HG03103 (cell line): ENCODE measurements around the gene C1QL2.

Source experiments
- ATAC-seq: cut with Tn5 transposase; IDR thresholded peaks from one replicate; pipeline ENCODE4 v1.9.1; 2021; ENCODE audit warnings: low read depth; ENCODE audit not compliant: unreplicated experiment

Gene C1QL2

DNA sequence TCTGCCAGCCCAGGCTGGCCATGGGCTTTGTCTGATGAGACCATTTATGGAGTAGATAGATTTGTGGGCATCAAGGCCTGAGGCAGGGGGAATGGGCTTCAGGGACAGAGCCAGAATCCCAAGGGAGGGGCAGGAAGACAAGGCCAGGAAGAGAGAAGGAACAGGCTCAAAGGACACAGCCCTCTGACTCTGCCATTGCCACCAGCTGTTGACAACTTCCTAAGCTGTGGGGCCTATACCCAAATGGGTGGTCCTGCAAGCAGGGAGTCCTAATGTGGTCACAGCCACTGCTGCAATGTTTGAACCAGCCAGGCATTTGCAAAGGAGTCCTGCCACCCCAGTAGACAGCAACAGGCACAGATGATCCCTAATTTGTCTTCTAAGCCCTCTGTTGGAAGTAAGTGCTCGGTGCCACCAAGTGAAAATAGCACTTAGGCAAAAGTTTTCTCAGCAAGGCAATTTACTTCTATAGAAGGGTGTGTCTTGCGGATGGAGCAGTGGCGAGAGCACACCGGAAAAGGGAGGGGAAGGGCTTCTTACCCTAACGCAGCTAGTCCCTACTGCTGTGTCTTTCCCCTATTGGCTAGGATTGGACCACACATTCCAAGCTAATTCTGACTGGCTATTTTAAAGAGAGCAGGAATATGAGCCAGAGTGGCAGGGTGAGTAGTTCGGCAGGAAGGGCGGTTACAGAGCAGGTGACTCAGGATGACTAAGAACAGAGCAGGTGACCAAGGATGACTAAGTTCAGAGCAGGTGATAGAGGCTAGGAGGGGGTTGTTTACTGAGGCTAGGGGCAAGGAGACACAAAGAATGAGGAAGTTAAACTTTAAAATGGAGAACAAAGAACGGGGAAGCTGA is 47.2 kb downstream of the C1QL2 start:
- ATAC-seq, result no peak

DNA sequence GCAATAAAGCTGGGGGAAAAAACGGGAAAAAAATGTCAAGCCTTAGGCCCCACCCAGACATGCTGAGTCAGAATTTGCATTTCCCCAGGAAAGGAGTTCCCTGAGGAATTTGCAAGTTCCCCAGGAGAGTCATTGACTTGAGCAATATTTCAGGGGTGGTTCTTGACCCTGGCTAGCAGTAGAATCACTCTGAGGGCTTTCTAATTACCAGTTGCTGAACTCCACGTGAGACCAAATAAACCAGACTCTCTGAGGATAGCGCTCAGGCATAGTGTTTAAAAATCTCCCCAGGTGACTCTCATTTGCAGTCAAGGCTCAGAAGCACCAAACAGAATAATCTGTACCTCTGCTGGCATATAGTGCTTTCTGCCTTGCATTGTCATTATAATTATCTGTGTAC is 48.7 kb downstream of the C1QL2 start:
- no peak for ATAC-seq

DNA sequence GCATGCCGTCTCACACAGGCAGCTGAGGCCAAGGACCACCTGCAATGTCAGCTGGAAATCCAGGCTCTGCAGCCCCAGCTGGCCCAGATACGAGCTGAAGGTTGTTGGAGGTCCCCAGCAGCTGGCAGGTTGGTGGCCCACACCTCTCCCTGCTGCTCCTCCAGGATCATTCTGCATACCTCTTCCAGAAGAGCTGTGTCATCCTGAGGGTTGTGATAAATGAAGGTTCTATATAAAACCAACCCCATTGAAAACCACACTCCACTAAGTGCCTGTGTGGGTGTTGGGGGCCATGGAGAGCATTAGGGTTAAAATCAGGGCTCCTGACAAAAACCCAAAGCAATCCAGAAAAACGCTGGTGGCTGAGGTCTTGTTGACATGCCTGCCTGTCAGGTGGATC is 50.4 kb downstream of the C1QL2 start:
- no peak for ATAC-seq

DNA sequence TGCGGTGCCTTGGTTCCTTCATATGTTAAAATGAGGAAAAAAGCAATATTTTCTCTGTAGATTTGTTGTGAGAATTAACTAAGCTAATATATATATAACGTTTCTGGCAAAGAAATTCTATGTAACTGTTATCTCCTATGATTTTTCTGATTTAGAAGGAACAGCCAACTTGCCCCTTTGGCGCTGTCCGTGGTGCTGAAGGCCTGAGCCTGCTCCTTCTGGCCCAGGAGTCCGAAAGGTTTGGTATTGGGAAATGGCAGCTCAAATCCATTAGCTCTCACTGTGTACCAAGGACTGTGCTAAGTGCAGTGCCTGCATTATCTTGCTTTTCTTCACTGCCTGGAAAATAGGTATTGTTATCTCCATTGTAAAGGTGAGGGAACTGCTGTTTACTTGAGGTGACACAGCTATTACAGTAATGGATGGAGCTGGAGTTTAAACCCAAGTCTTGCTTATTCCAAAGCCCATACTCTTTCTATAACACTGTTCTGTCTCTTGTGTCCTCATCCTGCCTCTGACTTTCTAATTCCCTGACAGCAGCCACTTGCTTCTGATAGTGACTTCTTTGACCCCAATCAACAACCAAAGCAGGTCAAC is 52.2 kb downstream of the C1QL2 start:
- ATAC-seq, result no peak
